ENCODE measurements around the gene KRT86.
"Not testable (repeated sequence)": the region's sequence is repeated elsewhere in the genome, so short reads cannot be mapped to it uniquely, and the experiment has no call there.

KRT86 gene

GRCh38 chr12:52251367-52252051 is 22.9 kb upstream of the KRT86 start:
- DNase-seq, result no peak

GRCh38 chr12:52252175-52252615 is 22.2 kb upstream of the KRT86 start:
- not testable (repeated sequence) for DNase-seq

DNA sequence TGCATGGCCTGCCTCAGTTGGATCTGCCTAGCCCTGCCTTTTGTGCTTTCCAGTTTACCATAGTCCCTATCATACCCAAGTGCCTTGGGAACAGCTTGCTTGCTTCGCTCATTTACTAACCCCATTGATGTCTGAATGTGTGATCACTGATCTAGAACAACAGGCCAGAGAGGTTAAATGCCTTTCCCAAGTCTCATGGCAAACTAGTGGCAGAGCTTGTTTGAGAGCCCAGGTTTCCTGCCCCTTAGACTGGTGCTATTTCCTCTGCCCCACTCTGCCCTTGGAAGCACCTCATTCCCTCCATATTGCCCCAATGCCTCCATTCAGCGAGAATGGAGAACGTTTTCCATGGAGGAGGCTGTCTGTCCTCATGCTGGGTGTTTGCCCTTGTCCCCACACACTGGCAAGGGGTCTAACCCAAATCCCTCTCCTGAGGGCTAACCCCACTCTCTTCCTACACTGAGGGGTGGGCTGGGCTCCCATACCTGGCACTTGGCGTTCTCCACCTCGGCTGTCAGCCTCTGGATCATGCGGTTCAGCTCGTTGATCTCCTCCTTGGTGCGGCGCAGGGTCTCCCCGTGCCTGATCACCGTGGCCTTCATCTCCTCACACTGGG is 21.6 kb upstream of the KRT86 start:
- no peak for DNase-seq

DNA sequence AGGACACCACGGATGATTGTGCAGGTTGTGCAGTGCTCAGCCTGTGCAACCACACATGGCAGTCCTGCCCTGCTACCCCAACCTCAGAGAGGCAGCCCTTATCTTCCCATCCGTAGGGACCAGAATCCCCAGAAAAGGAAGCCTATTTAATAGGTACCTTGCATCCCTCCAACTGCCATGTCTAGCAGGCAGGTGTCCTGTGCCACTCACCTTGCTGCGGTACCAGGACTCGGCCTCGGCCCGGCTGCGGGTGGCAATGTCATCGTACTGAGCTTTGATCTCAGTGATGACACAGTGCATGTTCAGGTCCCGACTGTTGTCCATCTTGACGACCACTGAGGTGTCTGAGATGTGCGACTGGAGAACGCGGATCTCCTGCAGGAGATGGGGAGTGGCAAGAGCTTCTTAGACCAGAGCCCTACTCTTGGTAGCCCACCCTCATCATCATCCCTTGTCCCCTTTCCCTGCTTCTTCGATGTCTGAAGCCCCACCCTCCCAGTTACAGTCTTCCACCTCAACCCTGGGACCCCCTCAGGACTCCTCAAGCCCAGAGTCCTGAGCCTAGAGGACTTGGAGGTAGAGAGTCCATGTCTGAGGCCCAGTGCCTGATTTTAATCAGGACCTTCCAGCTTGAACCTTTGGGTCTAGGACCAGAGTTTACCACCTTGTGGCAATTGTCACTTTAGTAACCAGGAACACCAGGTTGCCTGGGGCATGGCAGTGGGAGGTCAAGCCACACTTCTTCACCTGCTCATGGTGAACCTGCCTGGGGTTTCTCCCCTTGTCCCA is 20.9 kb upstream of the KRT86 start:
- DNase-seq, result no peak

DNA sequence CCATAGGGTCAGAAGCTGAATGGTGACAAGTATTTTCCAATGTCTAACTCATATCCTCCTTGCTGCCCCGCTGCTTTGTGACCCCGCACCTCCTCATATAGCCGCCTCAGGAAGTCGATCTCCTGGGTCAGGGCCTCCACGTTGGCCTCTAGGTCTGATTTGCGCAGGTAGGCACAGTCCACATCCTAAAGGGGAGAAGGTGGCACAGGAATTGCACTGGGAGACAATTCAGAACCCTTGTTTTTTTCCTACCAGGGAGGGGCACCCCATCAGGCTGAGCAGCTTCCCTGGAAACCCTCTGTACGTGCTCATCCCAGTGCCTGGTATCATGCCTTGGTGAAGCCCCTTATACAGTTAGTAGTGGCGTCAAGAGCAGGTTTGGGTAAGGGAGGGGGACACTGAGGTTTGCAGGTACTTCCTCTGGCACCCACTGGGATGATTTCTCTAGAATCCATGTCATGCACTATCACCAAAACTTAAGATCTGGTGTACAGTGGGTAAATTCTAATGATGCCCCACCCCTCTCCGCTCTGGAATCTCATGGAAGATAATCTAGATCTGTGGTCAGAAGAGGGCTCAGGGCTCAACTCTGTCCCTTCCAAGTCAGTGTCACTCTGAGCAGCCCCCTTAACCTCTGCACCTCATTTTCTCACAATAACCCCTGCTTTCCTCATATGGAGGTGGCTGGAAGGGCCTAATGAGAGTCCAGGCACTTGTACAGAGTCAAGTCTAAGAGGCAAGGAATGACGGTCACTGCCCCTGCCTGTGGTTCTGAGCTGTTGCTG is 20.1 kb upstream of the KRT86 start:
- DNase-seq, result no peak

GRCh38 chr12:52254965-52255751 is 19.3 kb upstream of the KRT86 start:
- no peak for DNase-seq

DNA sequence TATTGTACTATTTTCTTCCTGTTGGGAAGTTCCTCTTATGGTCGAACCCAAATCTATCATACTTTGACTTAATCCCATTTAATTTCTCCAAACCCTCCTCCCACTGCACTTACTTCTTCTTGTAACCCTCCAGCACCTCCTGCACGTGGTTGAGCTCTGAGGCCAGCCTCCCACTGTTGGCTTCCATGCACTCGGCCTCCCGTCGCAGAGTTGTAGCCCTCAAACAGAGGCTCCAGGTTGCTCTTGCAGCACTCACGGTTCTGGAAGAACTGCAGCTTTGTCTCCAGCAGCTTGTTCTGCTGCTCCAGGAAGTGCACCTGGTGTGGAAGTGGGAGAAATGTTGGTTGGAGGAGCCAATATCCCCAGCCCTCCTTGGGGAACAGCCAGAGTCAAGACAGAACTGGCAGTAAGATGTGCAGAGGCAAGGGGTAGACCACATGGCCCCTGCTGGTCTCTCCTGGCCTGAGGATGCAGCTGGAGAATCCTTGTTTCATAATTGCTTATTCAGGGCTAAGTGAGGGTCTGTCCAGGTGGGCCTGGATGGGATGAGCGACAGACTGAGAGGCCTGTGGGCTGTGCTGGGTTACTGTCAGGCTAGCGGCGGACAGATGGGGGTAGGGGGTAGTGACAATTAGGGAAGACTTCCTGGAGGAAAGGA is 18.4 kb upstream of the KRT86 start:
- DNase-seq, result no peak

- no peak for DNase-seq
These were observed 17.9 kb upstream of the KRT86 start for GRCh38 chr12:52256584-52256935.

- DNase-seq, result no peak
These were observed 17.3 kb upstream of the KRT86 start for GRCh38 chr12:52257074-52257551.

DNA sequence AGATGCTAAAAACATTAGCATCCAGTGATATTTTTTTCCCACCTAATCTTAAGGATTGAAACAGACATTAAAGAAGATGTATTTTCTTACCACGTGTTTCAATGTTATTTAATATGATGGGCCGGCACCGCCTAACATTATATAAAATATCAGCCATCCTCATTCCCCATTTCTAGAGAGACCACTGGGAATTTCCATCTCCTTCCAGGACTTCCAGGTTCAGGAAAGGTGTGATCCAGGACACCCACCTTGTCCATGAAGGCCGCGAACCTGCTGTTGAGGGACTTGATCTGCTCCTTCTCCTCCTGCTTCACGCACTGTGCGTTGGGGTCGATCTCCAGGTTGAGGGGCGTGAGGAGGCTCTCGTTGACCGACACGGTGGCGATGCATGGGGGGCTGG is 16.5 kb upstream of the KRT86 start:
- DNase-seq, result not testable (repeated sequence)

DNA sequence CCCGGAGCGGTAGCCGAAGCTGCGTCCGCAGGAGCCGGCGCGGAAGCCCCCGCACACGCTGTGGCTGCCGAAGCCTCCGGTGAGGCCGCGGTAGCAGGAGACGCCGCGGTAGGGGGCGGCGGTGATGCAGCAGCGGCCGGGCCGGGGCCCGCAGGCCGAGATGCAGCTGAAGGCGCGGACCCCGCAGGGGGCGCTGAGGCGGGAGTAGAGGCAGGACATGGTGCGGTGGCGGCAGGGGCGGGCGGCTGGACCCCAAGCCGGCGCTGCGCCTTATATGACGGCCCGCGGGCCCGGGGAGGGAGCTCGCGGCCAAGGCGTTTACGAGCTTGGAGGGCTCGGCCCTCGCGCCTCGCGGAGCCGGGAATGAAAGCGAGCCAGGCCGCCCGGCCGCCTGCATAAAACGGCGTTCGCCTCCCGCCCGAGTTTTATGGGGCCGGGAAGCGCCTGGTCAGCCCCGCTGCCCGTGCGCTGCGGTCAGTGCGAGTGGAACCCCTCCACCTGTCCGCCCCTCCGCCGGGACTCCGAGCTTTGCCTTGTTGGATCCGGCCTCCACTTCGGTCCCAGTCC is 16.0 kb upstream of the KRT86 start:
- DNase-seq, result no peak

GRCh38 chr12:52259657-52260243 is 14.7 kb upstream of the KRT86 start:
- peak in 2 of 56 donors; percentile 18 to 33 for DNase-seq

GRCh38 chr12:52260361-52261207 is 13.9 kb upstream of the KRT86 start:
- DNase-seq, result peak in 2 of 56 donors; percentile 6 to 27

DNA sequence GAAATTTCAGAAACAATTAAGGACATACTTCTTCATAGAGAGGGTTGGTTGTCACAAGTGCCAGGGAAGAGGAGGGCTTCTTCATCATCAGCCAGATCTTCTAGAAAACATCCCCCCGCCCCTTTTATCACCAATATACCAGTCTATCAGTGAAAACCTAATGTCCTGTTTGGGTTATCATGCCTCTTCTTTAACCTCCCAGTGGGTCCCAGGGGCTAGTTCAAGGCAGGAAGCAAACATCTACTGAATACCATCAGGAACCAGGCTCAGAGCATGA is 13.3 kb upstream of the KRT86 start:
- DNase-seq, result no peak

GRCh38 chr12:52262286-52262685 is 12.2 kb upstream of the KRT86 start:
- DNase-seq, result no peak

GRCh38 chr12:52263761-52264434 is 10.5 kb upstream of the KRT86 start:
- no peak for DNase-seq

GRCh38 chr12:52264435-52264825 is 10.0 kb upstream of the KRT86 start:
- DNase-seq, result peak in 4 of 56 donors; percentile 17 to 36 (median 22)

GRCh38 chr12:52266514-52266913 is 7.9 kb upstream of the KRT86 start:
- no peak for DNase-seq

All from amygdala (tissue), 56 donors.